Panc1 (cell line): ENCODE data around the gene ENPP6.

Experiments
- TCF7L2 ChIP-seq: IDR thresholded peaks from 2 replicates; pipeline ENCODE4 v1.6.1; 2011; ENCODE audit warnings: mild to moderate bottlenecking, low read depth, low read length, inconsistent platforms
- TF ChIP-seq, protein P1 (sequence below): fragments of 450-650 bp; IDR thresholded peaks from 2 replicates; pipeline ENCODE4 v1.5.1; 2017; ENCODE audit warnings: mild to moderate bottlenecking

DNA sequence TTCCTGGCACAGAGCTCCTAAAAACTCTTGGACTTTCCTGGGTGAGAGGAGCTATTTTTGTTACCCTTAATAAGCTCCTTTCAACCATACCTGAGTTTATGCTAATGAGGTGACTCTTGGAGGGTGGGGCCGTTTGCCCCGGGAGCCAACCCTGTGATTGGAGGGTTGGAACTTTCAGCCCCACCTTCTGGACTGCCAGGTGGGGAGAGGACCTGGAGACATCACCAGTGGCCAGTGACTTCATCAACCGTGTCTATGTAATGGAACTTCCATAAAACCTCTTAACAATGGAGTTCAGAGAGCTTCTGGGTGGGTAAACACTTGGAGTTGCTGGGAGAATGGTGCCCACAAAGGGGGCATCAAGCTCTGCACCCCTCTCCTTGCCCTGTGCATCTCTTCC lies 17.9 kb upstream of the ENPP6 start:
- TF ChIP-seq, protein P1, sequence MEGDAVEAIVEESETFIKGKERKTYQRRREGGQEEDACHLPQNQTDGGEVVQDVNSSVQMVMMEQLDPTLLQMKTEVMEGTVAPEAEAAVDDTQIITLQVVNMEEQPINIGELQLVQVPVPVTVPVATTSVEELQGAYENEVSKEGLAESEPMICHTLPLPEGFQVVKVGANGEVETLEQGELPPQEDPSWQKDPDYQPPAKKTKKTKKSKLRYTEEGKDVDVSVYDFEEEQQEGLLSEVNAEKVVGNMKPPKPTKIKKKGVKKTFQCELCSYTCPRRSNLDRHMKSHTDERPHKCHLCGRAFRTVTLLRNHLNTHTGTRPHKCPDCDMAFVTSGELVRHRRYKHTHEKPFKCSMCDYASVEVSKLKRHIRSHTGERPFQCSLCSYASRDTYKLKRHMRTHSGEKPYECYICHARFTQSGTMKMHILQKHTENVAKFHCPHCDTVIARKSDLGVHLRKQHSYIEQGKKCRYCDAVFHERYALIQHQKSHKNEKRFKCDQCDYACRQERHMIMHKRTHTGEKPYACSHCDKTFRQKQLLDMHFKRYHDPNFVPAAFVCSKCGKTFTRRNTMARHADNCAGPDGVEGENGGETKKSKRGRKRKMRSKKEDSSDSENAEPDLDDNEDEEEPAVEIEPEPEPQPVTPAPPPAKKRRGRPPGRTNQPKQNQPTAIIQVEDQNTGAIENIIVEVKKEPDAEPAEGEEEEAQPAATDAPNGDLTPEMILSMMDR = no peak
- no peak for TF ChIP-seq TCF7L2
